ENCODE data around the gene ALOXE3.
"Not testable (repeated sequence)": the region's sequence is repeated elsewhere in the genome, so short reads cannot be mapped to it uniquely, and the experiment has no call there.

GRCh38 chr17:8077939-8078338 lies 40.4 kb downstream of the ALOXE3 start:
- not testable (repeated sequence) for TF ChIP-seq POLR2A, EP300, CTCF, POLR2AphosphoS5 (IDR thresholded peaks at IDR 0.05)

All from sigmoid colon (tissue), 4 donors.